PC-9 (cell line): ENCODE data around the gene CD80. TPM values are rescaled to one million over a fixed set of nuclear protein-coding genes. Genes with fewer than 3 reads are reported as not detected.

Experiments
- BruUV-seq: library from RNA; stranded (reverse); fragments of 400-500 nt; replicated peaks from 2 replicates; lab custom pipeline; 2021; lab: Mats Ljungman, UMichigan
- CTCF ChIA-PET: fragments of 300-600 bp; sonication (Branson Sonifier 250); formaldehyde crosslinking; loops from one replicate; lab custom pipeline; 2022; ENCODE audit warnings: antibody characterized with exemption; lab: Charles Lee
- POLR2A ChIA-PET: fragments of 300-600 bp; sonication (Branson Sonifier 250); formaldehyde crosslinking; loops from one replicate; lab custom pipeline; 2022; ENCODE audit warnings: antibody characterized with exemption; ENCODE audit not compliant: unreplicated experiment; lab: Charles Lee
- DNase-seq, 2 experiments: peaks; one replicate each; pipeline versions ENCODE4 v3.0.0 to v3.0.0-alpha.2; 2015 to 2022; ENCODE audit warnings: mixed read lengths in 1 of 2
- H2AFZ ChIP-seq: fragments of 200-600 bp; sonication (generic); 2 replicates; pipeline ENCODE4 v1.8.1; 2017; ENCODE audit warnings: antibody characterized with exemption
- H3F3A ChIP-seq: fragments of 200-600 bp; sonication (generic); 2 replicates; pipeline ENCODE4 v1.8.1; 2017; ENCODE audit warnings: antibody characterized with exemption, mild to moderate bottlenecking, low read depth; ENCODE audit not compliant: insufficient read depth
- H3K27ac ChIP-seq: fragments of 200-600 bp; sonication (generic); 2 replicates; pipeline ENCODE4 v1.6.1; 2016; ENCODE audit warnings: mixed run types
- H3K27me3 ChIP-seq: fragments of 200-600 bp; sonication (generic); 2 replicates; pipeline ENCODE4 v1.6.1; 2016; ENCODE audit warnings: low read depth, mixed run types; ENCODE audit not compliant: insufficient read depth
- H3K36me3 ChIP-seq: fragments of 200-600 bp; sonication (generic); 2 replicates; pipeline ENCODE4 v1.6.1; 2016; ENCODE audit warnings: low read depth, mixed run types
- H3K4me1 ChIP-seq: fragments of 200-600 bp; sonication (generic); replicated peaks from 2 replicates; pipeline ENCODE4 v1.6.1; 2016; ENCODE audit warnings: mixed run types; ENCODE audit not compliant: insufficient read depth
- H3K4me2 ChIP-seq: fragments of 200-600 bp; sonication (generic); 2 replicates; pipeline ENCODE4 v1.6.1; 2017; ENCODE audit warnings: mixed run types
- H3K4me3 ChIP-seq: fragments of 200-600 bp; sonication (generic); 2 replicates; pipeline ENCODE4 v1.6.1; 2016; ENCODE audit warnings: mixed run types
- H3K79me2 ChIP-seq: fragments of 200-600 bp; sonication (generic); 2 replicates; pipeline ENCODE4 v1.6.1; 2017; ENCODE audit warnings: low read depth, mixed run types
- H3K9me2 ChIP-seq: fragments of 200-600 bp; sonication (generic); 2 replicates; pipeline ENCODE4 v1.8.1; 2017; ENCODE audit warnings: mild to moderate bottlenecking; ENCODE audit not compliant: insufficient read depth
- H3K9me3 ChIP-seq: fragments of 200-600 bp; sonication (generic); 2 replicates; pipeline ENCODE4 v1.8.1; 2016; ENCODE audit warnings: low read depth; ENCODE audit not compliant: insufficient read depth
- H4K20me1 ChIP-seq: fragments of 200-600 bp; sonication (generic); 2 replicates; pipeline ENCODE4 v1.8.1; 2017; ENCODE audit not compliant: insufficient read depth
- EZH2 ChIP-seq: fragments of 200-600 bp; sonication (generic); IDR thresholded peaks from 2 replicates; pipeline ENCODE4 v1.8.0; 2017; ENCODE audit warnings: antibody characterized with exemption, low read depth
- intact Hi-C: fragments of 100-400 bp; cut with micrococcal nuclease; formaldehyde crosslinking; loops from one replicate; pipeline ENCODE4 v1.10.0; 2022; ENCODE audit not compliant: unreplicated experiment
- total RNA-seq: library from RNA; stranded (reverse); gene quantifications from 2 replicates; pipeline ENCODE4 v1.2.3, GENCODE V29; 2021
- TF ChIP-seq, protein P1 (sequence below): fragments of 200-600 bp; sonication (generic); conservative IDR thresholded peaks from 2 replicates; pipeline ENCODE4 v1.6.1; 2017; ENCODE audit warnings: mixed run types, antibody characterized with exemption, mild to moderate bottlenecking, moderate library complexity

Gene CD80
- total RNA-seq, 1 experiment from 2014 or later, result not detected

DNA sequence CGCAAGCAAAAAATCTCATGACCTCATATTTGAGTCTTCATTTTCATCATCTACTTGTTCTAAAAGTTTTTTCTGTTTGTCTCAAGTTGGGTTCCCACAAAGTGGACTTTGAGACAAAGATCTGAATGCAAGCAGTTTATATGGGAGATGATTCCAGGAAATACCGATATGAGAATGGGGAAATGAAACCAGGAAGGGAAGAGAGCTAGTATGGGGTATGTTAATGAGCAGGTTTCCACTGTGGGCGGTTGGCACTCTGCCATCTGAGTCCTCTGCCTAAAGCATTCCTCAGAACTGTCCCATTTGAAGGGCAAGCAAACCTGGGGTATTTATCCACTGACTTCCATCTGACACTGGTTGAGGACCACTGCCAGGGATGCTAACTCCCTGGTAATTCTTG lies 28.7 kb upstream of the CD80 start:
- H3K27ac ChIP-seq, result no peak overlapping the region
- no peak overlapping the region for H3K4me3 ChIP-seq
- H3K79me2 ChIP-seq, result no peaks in the 10 kb centered on the region
- DNase-seq, result no peak
- BruUV-seq, result no TSS peak
- ChIA-PET CTCF (no interaction called here), POLR2A (no interaction called here)
- no peak overlapping the region for H3K4me2 ChIP-seq
- H4K20me1 ChIP-seq, result no peaks in the 10 kb centered on the region
- TF ChIP-seq, protein P1, sequence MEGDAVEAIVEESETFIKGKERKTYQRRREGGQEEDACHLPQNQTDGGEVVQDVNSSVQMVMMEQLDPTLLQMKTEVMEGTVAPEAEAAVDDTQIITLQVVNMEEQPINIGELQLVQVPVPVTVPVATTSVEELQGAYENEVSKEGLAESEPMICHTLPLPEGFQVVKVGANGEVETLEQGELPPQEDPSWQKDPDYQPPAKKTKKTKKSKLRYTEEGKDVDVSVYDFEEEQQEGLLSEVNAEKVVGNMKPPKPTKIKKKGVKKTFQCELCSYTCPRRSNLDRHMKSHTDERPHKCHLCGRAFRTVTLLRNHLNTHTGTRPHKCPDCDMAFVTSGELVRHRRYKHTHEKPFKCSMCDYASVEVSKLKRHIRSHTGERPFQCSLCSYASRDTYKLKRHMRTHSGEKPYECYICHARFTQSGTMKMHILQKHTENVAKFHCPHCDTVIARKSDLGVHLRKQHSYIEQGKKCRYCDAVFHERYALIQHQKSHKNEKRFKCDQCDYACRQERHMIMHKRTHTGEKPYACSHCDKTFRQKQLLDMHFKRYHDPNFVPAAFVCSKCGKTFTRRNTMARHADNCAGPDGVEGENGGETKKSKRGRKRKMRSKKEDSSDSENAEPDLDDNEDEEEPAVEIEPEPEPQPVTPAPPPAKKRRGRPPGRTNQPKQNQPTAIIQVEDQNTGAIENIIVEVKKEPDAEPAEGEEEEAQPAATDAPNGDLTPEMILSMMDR, result no peak
- TF ChIP-seq EZH2, result no peak
- H3K9me2 ChIP-seq, result no peaks in the 10 kb centered on the region
- H3K4me1 ChIP-seq, result no peaks in the 10 kb centered on the region
- H3K9me3 ChIP-seq, result no peaks in the 10 kb centered on the region
- H2AFZ ChIP-seq, result no peak overlapping the region
- no peaks in the 10 kb centered on the region for H3F3A ChIP-seq
- no peaks in the 10 kb centered on the region for H3K36me3 ChIP-seq
- H3K27me3 ChIP-seq, result peaks cover 30% of the 10 kb centered on the region
- intact Hi-C loops, result no loop called here

DNA sequence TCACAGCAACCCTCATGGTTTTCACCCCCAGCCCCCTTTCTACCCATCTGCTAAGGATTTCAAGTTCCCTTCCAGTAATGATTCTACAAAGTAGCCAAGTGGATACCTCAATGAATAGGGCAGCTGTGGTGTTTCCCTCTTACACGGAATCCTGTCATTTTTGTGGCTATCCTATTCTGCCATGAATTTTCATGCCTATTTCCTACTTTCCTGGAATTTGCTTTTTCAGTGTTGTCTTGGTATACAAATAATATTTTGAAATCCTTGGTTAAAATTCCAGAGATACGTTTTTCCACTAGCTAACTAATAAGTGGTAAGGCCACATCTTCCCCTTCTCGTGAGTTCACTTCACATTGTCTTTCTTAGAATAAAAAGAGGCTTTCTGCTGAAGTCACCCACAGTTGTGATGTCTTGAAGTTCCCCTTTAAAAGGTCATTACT lies 27.3 kb upstream of the CD80 start:
- intact Hi-C loops, result no loop called here
- DNase-seq, result no peak
- no peaks in the 10 kb centered on the region for H3K9me3 ChIP-seq
- no peak overlapping the region for H3K4me2 ChIP-seq
- no peaks in the 10 kb centered on the region for H4K20me1 ChIP-seq
- TF ChIP-seq EZH2, result no peak
- TF ChIP-seq, protein P1, result no peak
- no TSS peak for BruUV-seq
- no peaks in the 10 kb centered on the region for H3K9me2 ChIP-seq
- H3K27ac ChIP-seq, result no peak overlapping the region
- CTCF ChIA-PET, result no interaction called here
- H3K79me2 ChIP-seq, result no peaks in the 10 kb centered on the region
- H3K4me3 ChIP-seq, result no peak overlapping the region
- no peaks in the 10 kb centered on the region for H3K36me3 ChIP-seq
- peaks cover 21% of the 10 kb centered on the region for H3K27me3 ChIP-seq
- H3K4me1 ChIP-seq, result no peaks in the 10 kb centered on the region
- H2AFZ ChIP-seq, result no peak overlapping the region
- H3F3A ChIP-seq, result no peaks in the 10 kb centered on the region
- POLR2A ChIA-PET, result no interaction called here

GRCh38 chr3:119585856-119586570 lies 26.6 kb upstream of the CD80 start:
- no peaks in the 10 kb centered on the region for H3K79me2 ChIP-seq
- CTCF ChIA-PET, result no interaction called here
- DNase-seq, result no peak
- intact Hi-C loops, result no loop called here
- no peaks in the 10 kb centered on the region for H3F3A ChIP-seq
- TF ChIP-seq, protein P1, result no peak
- no peak for TF ChIP-seq EZH2
- H3K4me1 ChIP-seq, result no peaks in the 10 kb centered on the region
- no peak overlapping the region for H3K4me3 ChIP-seq
- POLR2A ChIA-PET, result no interaction called here
- H3K27ac ChIP-seq, result no peak overlapping the region
- H3K4me2 ChIP-seq, result no peak overlapping the region
- no peaks in the 10 kb centered on the region for H3K9me2 ChIP-seq
- H2AFZ ChIP-seq, result no peak overlapping the region
- H4K20me1 ChIP-seq, result no peaks in the 10 kb centered on the region
- H3K27me3 ChIP-seq, result peaks cover 19% of the 10 kb centered on the region; the same call in 1 of the 2 replicates
- H3K36me3 ChIP-seq, result no peaks in the 10 kb centered on the region
- no peaks in the 10 kb centered on the region for H3K9me3 ChIP-seq
- no TSS peak for BruUV-seq
